IMR-90 (cell line): Measurements from ENCODE around the gene RAP2A. TPM values are rescaled to one million over a fixed set of nuclear protein-coding genes. Genes with fewer than 3 reads are reported as not detected.

ENCODE experiments used
- ATAC-seq: fragments of 200-7000 bp; cut with Tn5 transposase; 2 replicates; pipeline ENCODE4 v1.9.1; 2020; ENCODE audit warnings: low read depth, mild to moderate bottlenecking, moderate library complexity
- BruUV-seq: library from RNA; stranded (reverse); fragments of 400-500 nt; replicated peaks from 2 replicates; lab custom pipeline; 2021; lab: Mats Ljungman, UMichigan
- CTCF ChIA-PET: fragments of 300-600 bp; formaldehyde crosslinking; extraction: SDS; loops from one replicate; lab custom pipeline; 2021; ENCODE audit warnings: antibody characterized with exemption; lab: Yijun Ruan, JAX
- POLR2A ChIA-PET: fragments of 300-600 bp; sonication (Branson Sonifier 250); formaldehyde crosslinking; loops from one replicate; lab custom pipeline; 2022; ENCODE audit warnings: antibody characterized with exemption; ENCODE audit not compliant: unreplicated experiment; lab: Charles Lee
- DNase-seq: peaks from one replicate; pipeline ENCODE4 v3.0.0; 2013
- H2AFZ ChIP-seq: replicated peaks from 2 replicates; pipeline ENCODE3; 2013; ENCODE audit warnings: low read length, mild to moderate bottlenecking; ENCODE audit not compliant: poor library complexity
- H2AK5ac ChIP-seq: 2 replicates; pipeline ENCODE4 v1.6.1; 2013; ENCODE audit warnings: low read depth, low read length, inconsistent platforms
- H2AK9ac ChIP-seq: replicated peaks from 2 replicates; pipeline ENCODE3; 2013; ENCODE audit warnings: mild to moderate bottlenecking, low read depth, low read length, moderate library complexity; ENCODE audit not compliant: poor library complexity
- H2BK120ac ChIP-seq: 2 replicates; pipeline ENCODE4 v1.6.1; 2013; ENCODE audit warnings: low read depth, low read length, inconsistent platforms
- H2BK15ac ChIP-seq: 3 replicates; pipeline ENCODE4 v1.6.1; 2013; ENCODE audit warnings: low read depth, low read length, inconsistent platforms
- H2BK20ac ChIP-seq: 2 replicates; pipeline ENCODE4 v1.6.1; 2013; ENCODE audit warnings: low read depth, mild to moderate bottlenecking, inconsistent platforms, low read length, moderate library complexity
- H2BK5ac ChIP-seq: 2 replicates; pipeline ENCODE4 v1.6.1; 2013; ENCODE audit warnings: mild to moderate bottlenecking, low read depth, low read length, inconsistent platforms; ENCODE audit not compliant: poor library complexity, severe bottlenecking
- H3K14ac ChIP-seq: replicated peaks from 2 replicates; pipeline ENCODE4 v1.6.1; 2013; ENCODE audit warnings: low read depth, low read length, inconsistent platforms
- H3K18ac ChIP-seq: 2 replicates; pipeline ENCODE4 v1.6.1; 2013; ENCODE audit warnings: low read depth, low read length, control low read depth
- H3K23ac ChIP-seq: 2 replicates; pipeline ENCODE4 v1.6.1; 2013; ENCODE audit warnings: low read depth, low read length, inconsistent platforms
- H3K27ac ChIP-seq: 2 replicates; pipeline ENCODE4 v1.5.1; 2013; ENCODE audit warnings: mild to moderate bottlenecking, control low read depth, low read length; ENCODE audit not compliant: insufficient read depth
- H3K27me3 ChIP-seq: 2 replicates; pipeline ENCODE4 v1.6.1; 2013; ENCODE audit warnings: low read length; ENCODE audit not compliant: control insufficient read depth, insufficient read depth
- H3K36me3 ChIP-seq: 2 replicates; pipeline ENCODE4 v1.6.1; 2013; ENCODE audit warnings: low read length, mixed read lengths; ENCODE audit not compliant: control insufficient read depth, insufficient read depth
- H3K4ac ChIP-seq: 2 replicates; pipeline ENCODE4 v1.6.1; 2013; ENCODE audit warnings: low read depth, low read length, inconsistent platforms
- H3K4me1 ChIP-seq: 2 replicates; pipeline ENCODE4 v1.6.1; 2013; ENCODE audit warnings: low read length, mixed read lengths; ENCODE audit not compliant: control insufficient read depth, insufficient read depth
- H3K4me2 ChIP-seq: 2 replicates; pipeline ENCODE4 v1.6.1; 2013; ENCODE audit warnings: low read depth, mild to moderate bottlenecking, control low read depth, low read length, moderate library complexity
- H3K4me3 ChIP-seq: 2 replicates; pipeline ENCODE4 v1.5.1; 2013; ENCODE audit warnings: low read depth, mild to moderate bottlenecking, control low read depth, low read length, moderate library complexity; ENCODE audit not compliant: insufficient read depth
- H3K56ac ChIP-seq: 2 replicates; pipeline ENCODE4 v1.6.1; 2013; ENCODE audit warnings: low read length, inconsistent platforms; ENCODE audit not compliant: insufficient read depth; ENCODE audit errors: extremely low read depth
- H3K79me1 ChIP-seq, 2 experiments: 2 replicates each; pipeline ENCODE4 v1.6.1; 2013; ENCODE audit warnings: low read length in 2 of 2, inconsistent platforms in 1 of 2, low read depth in 1 of 2
- H3K9ac ChIP-seq: 2 replicates; pipeline ENCODE4 v1.6.1; 2013; ENCODE audit warnings: low read depth, low read length, control low read depth
- H3K9me1 ChIP-seq: 2 replicates; pipeline ENCODE4 v1.6.1; 2013; ENCODE audit warnings: low read length, inconsistent platforms; ENCODE audit not compliant: insufficient read depth
- H3K9me3 ChIP-seq: 2 replicates; pipeline ENCODE4 v1.6.1; 2013; ENCODE audit warnings: low read length; ENCODE audit not compliant: control insufficient read depth, insufficient read depth
- H4K20me1 ChIP-seq: 2 replicates; pipeline ENCODE4 v1.6.1; 2013; ENCODE audit warnings: low read length, inconsistent platforms; ENCODE audit not compliant: insufficient read depth
- H4K5ac ChIP-seq: 2 replicates; pipeline ENCODE4 v1.6.1; 2013; ENCODE audit warnings: mild to moderate bottlenecking, low read depth, low read length, control low read depth
- H4K8ac ChIP-seq, 2 experiments: 2 replicates each; pipeline ENCODE4 v1.6.1; 2013; ENCODE audit warnings: low read depth in 2 of 2, low read length in 2 of 2, control low read depth in 1 of 2, inconsistent platforms in 1 of 2
- H4K91ac ChIP-seq: 2 replicates; pipeline ENCODE4 v1.6.1; 2013; ENCODE audit warnings: low read depth, low read length, inconsistent platforms; ENCODE audit not compliant: insufficient read depth
- CEBPB ChIP-seq: IDR thresholded peaks from 2 replicates; pipeline ENCODE4 v1.6.1; 2012; ENCODE audit warnings: low read depth, low read length, improper control_type of control experiment
- CHD1 ChIP-seq: IDR thresholded peaks from 2 replicates; pipeline ENCODE4 v1.6.1; 2012; ENCODE audit warnings: low read depth, low read length, improper control_type of control experiment
- MAFK ChIP-seq: IDR thresholded peaks from 2 replicates; pipeline ENCODE4 v1.6.1; 2012; ENCODE audit warnings: low read depth, low read length, improper control_type of control experiment
- MAZ ChIP-seq: IDR thresholded peaks from 2 replicates; pipeline ENCODE4 v1.6.1; 2012; ENCODE audit warnings: low read depth, mild to moderate bottlenecking, low read length, improper control_type of control experiment, moderate library complexity, borderline replicate concordance
- MXI1 ChIP-seq: IDR thresholded peaks from 2 replicates; pipeline ENCODE4 v1.6.1; 2012; ENCODE audit warnings: low read depth, mild to moderate bottlenecking, low read length, moderate library complexity, borderline replicate concordance
- NFE2L2 ChIP-seq: fragments of 150-350 bp; IDR thresholded peaks from 2 replicates; pipeline ENCODE4 v1.6.1; 2016; ENCODE audit warnings: low read depth, mild to moderate bottlenecking, low read length
- POLR2A ChIP-seq: IDR thresholded peaks from 2 replicates; pipeline ENCODE4 v1.6.1; 2012; ENCODE audit warnings: mild to moderate bottlenecking, low read depth, low read length
- RCOR1 ChIP-seq: IDR thresholded peaks from 2 replicates; pipeline ENCODE4 v1.6.1; 2012; ENCODE audit warnings: mild to moderate bottlenecking, low read length, improper control_type of control experiment; ENCODE audit not compliant: insufficient replicate concordance
- RFX5 ChIP-seq: IDR thresholded peaks from 2 replicates; pipeline ENCODE4 v1.8.0; 2012; ENCODE audit warnings: low read depth, mild to moderate bottlenecking, low read length, moderate library complexity
- SMC3 ChIP-seq: fragments of 150-350 bp; IDR thresholded peaks from 2 replicates; pipeline ENCODE4 v1.6.1; 2016; ENCODE audit warnings: low read depth, mild to moderate bottlenecking, antibody characterized with exemption, low read length, moderate library complexity
- WGBS, 2 experiments: methylation state at CpG; one replicate each; pipeline versions ENCODE4 v1.1.5 to v1.1.7; 2013; ENCODE audit warnings: missing lambda C conversion rate in 2 of 2; ENCODE audit not compliant: insufficient read length in 1 of 2; ENCODE audit errors: extremely low coverage in 2 of 2; 5-methylcytosine and 5-hydroxymethylcytosine counted together
- dilution Hi-C: fragments of 300-500 bp; cut with HindIII; formaldehyde crosslinking; loops from one replicate; pipeline ENCODE4 v1.14.3; 2018; ENCODE audit warnings: low sequenced_read_pairs; ENCODE audit not compliant: unreplicated experiment
- in situ Hi-C: fragments of 300-500 bp; cut with MboI; formaldehyde crosslinking; loops from 3 replicates; pipeline ENCODE4 v1.14.3; 2019; ENCODE audit warnings: low sequenced_read_pairs, inconsistent platforms, mixed read lengths
- intact Hi-C: fragments of 100-400 bp; cut with micrococcal nuclease; formaldehyde crosslinking; loops from 2 replicates; pipeline ENCODE4 v1.10.0; 2022
- polyA plus RNA-seq, 3 experiments: library from polyadenylated mRNA; depleted of rRNA; stranded (reverse); fragments of >200 nt; gene quantifications; 2 replicates each; pipeline ENCODE4 v1.2.3, GENCODE V29; 2012; ENCODE audit warnings: low replicate concordance in 1 of 3
- total RNA-seq: library from RNA; depleted of rRNA; stranded (reverse); fragments of >200 nt; gene quantifications from 2 replicates; pipeline ENCODE4 v1.2.3, GENCODE V29; 2012
- TF ChIP-seq, protein P1 (sequence below): conservative IDR thresholded peaks from 2 replicates; pipeline ENCODE4 v1.5.1; 2012; ENCODE audit warnings: mild to moderate bottlenecking, low read depth, low read length, improper control_type of control experiment
- TF ChIP-seq, protein P2 (sequence below): fragments of 150-350 bp; IDR thresholded peaks from 2 replicates; pipeline ENCODE4 v1.6.1; 2017; ENCODE audit warnings: mild to moderate bottlenecking, antibody characterized with exemption, low read length, low read depth
- TF ChIP-seq, protein P3 (sequence below): fragments of 150-350 bp; IDR thresholded peaks from 2 replicates; pipeline ENCODE4 v1.6.1; 2016; ENCODE audit warnings: low read depth, mild to moderate bottlenecking, low read length, moderate library complexity, borderline replicate concordance

Gene RAP2A
- total and polyA plus RNA-seq, 2 of the 4 experiments (the other 2 are of a cell fraction) = 6.4 to 21.0 TPM

DNA sequence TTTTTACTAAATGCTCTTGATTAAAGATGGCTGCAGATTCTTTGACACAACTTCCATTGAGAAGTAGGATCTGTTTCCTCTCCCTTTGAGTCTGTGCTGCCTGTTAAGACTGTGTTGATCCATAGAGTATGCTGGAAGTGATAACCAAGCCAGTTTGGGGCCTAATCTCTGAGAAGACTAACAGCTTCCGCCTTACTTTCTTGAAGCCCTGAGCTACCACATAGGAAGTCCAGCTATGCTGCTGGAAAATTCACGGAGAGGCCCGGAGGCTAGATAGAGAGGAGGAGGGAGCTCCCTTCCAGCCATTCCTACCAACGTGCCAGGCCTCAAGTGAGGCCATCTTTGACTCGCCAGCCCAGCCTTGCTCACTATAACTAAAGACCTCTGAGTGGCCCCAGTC, 12.5 kb downstream of the RAP2A start:
- Histone ChIP-seq H4K20me1 (peaks cover 6% of the 10 kb centered on the region; the same call in 1 of the 2 replicates), H3K4me1 (peaks cover 1% of the 10 kb centered on the region; the same call in 1 of the 2 replicates), H3K9me3 (no peaks in the 10 kb centered on the region), H3K14ac (no peak overlapping the region), H3K18ac (no peak overlapping the region), H3K27me3 (no peaks in the 10 kb centered on the region), H2AFZ (no peak overlapping the region), H4K8ac (no peak overlapping the region), H2AK5ac (no peak overlapping the region), H2BK20ac (no peak overlapping the region), H4K5ac (no peak overlapping the region), H2AK9ac (no peak overlapping the region), H3K4ac (no peak overlapping the region), H3K9ac (no peak overlapping the region), H3K9me1 (peaks cover 8% of the 10 kb centered on the region; the same call in 1 of the 2 replicates), H2BK120ac (no peak overlapping the region), H2BK5ac (no peak overlapping the region), H4K91ac (no peak overlapping the region), H3K4me3 (no peak overlapping the region), H3K27ac (no peak overlapping the region), H2BK15ac (no peak overlapping the region), H3K4me2 (no peak overlapping the region), H3K56ac (no peak overlapping the region), H3K79me1 (peaks cover 41 to 46% of the 10 kb centered on the region in 2 experiments), H3K36me3 (peaks cover 6% of the 10 kb centered on the region; the same call in 1 of the 2 replicates), H3K23ac (no peak overlapping the region)
- BruUV-seq = no TSS peak
- in situ Hi-C loops (no loop called here), dilution Hi-C loops (no loop called here), intact Hi-C loops (no loop called here)
- no CpG with 5 or more reads among the region's 5 CpGs for WGBS, 2 experiments
- TF ChIP-seq, protein P1, sequence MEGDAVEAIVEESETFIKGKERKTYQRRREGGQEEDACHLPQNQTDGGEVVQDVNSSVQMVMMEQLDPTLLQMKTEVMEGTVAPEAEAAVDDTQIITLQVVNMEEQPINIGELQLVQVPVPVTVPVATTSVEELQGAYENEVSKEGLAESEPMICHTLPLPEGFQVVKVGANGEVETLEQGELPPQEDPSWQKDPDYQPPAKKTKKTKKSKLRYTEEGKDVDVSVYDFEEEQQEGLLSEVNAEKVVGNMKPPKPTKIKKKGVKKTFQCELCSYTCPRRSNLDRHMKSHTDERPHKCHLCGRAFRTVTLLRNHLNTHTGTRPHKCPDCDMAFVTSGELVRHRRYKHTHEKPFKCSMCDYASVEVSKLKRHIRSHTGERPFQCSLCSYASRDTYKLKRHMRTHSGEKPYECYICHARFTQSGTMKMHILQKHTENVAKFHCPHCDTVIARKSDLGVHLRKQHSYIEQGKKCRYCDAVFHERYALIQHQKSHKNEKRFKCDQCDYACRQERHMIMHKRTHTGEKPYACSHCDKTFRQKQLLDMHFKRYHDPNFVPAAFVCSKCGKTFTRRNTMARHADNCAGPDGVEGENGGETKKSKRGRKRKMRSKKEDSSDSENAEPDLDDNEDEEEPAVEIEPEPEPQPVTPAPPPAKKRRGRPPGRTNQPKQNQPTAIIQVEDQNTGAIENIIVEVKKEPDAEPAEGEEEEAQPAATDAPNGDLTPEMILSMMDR = no peak
- no peak for TF ChIP-seq MXI1
- TF ChIP-seq NFE2L2 = no peak
- TF ChIP-seq SMC3 = no peak
- no peak for TF ChIP-seq POLR2A
- TF ChIP-seq, protein P2, sequence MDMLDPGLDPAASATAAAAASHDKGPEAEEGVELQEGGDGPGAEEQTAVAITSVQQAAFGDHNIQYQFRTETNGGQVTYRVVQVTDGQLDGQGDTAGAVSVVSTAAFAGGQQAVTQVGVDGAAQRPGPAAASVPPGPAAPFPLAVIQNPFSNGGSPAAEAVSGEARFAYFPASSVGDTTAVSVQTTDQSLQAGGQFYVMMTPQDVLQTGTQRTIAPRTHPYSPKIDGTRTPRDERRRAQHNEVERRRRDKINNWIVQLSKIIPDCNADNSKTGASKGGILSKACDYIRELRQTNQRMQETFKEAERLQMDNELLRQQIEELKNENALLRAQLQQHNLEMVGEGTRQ = no peak
- no peak for TF ChIP-seq MAZ
- TF ChIP-seq, protein P3, sequence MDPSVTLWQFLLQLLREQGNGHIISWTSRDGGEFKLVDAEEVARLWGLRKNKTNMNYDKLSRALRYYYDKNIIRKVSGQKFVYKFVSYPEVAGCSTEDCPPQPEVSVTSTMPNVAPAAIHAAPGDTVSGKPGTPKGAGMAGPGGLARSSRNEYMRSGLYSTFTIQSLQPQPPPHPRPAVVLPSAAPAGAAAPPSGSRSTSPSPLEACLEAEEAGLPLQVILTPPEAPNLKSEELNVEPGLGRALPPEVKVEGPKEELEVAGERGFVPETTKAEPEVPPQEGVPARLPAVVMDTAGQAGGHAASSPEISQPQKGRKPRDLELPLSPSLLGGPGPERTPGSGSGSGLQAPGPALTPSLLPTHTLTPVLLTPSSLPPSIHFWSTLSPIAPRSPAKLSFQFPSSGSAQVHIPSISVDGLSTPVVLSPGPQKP = no peak
- TF ChIP-seq CEBPB = no peak
- TF ChIP-seq MAFK = no peak
- TF ChIP-seq RFX5 = no peak
- no peak for TF ChIP-seq CHD1
- TF ChIP-seq RCOR1 = no peak
- ChIA-PET POLR2A (no interaction called here), CTCF (no interaction called here)
- DNase-seq = no peak
- no peak for ATAC-seq
